ENCODE measurements around the gene FBP1. TPM values are rescaled to one million over a fixed set of nuclear protein-coding genes. Genes with fewer than 3 reads are reported as not detected.

The FBP1 gene
- total RNA-seq, 1 experiment from 2014 or later = 1.9 TPM

- Histone ChIP-seq H3K23me2 (ENCODE audit: insufficient read length, low read depth, low read length, poor library complexity, severe bottlenecking) (no peaks in the 10 kb centered on the region), H3K4me2 (ENCODE audit: insufficient read depth, insufficient read length, low read length) (no peak overlapping the region), H2BK15ac (ENCODE audit: low read depth, low read length) (no peak overlapping the region), H4K91ac (ENCODE audit: insufficient read length, low read depth, low read length) (no peak overlapping the region), H3K9me3 (ENCODE audit: control insufficient read depth, low read depth, low read length) (no peaks in the 10 kb centered on the region), H3K4ac (ENCODE audit: low read depth, low read length) (no peak overlapping the region), H3K27ac (ENCODE audit: insufficient read length, low read depth, low read length) (no peak overlapping the region), H4K8ac (replicated peaks; ENCODE audit: insufficient read length, low read depth, low read length) (no peak overlapping the region), H4K20me1 (ENCODE audit: control insufficient read depth, insufficient read depth, insufficient read length) (no peaks in the 10 kb centered on the region), H3K18ac (ENCODE audit: insufficient read length, low read depth, low read length) (no peak overlapping the region), H2BK120ac (ENCODE audit: low read depth, low read length, poor library complexity, severe bottlenecking) (peak overlapping the region; percentile 1), H2BK20ac (ENCODE audit: low read depth, low read length, poor library complexity, severe bottlenecking) (no peak overlapping the region), H2AFZ (ENCODE audit: low read length) (no peak overlapping the region), H3K14ac (ENCODE audit: insufficient read depth, low read length) (no peak overlapping the region), H2BK5ac (ENCODE audit: insufficient read length, low read length) (no peak overlapping the region), H3T11ph (ENCODE audit: low read length) (no peak overlapping the region), H3K79me2 (ENCODE audit: insufficient read depth, low read length) (no peaks in the 10 kb centered on the region), H4K5ac (ENCODE audit: insufficient read length, low read depth, low read length) (no peak overlapping the region), H2AK5ac (ENCODE audit: insufficient read length, low read length) (no peak overlapping the region), H3K4me1 (ENCODE audit: insufficient read depth, low read length) (no peaks in the 10 kb centered on the region; the same call in 1 of the 2 replicates), H2BK12ac (ENCODE audit: insufficient read length, low read depth, low read length) (no peak overlapping the region), H3K79me1 (ENCODE audit: insufficient read depth, low read depth, low read length, poor library complexity, severe bottlenecking) (no peaks in the 10 kb centered on the region), H3K9ac (ENCODE audit: extremely low read depth, insufficient read length, low read length) (no peak overlapping the region), H3K56ac (ENCODE audit: insufficient read length, low read depth, low read length) (no peak overlapping the region), H3K23ac (ENCODE audit: insufficient read length, low read depth, low read length) (no peak overlapping the region), H3K27me3 (ENCODE audit: insufficient read depth, low read length) (no peaks in the 10 kb centered on the region; the same call in 1 of the 2 replicates)
- no peak for DNase-seq
- H3K4me3 Mint-ChIP-seq = no peak overlapping the region
- TF ChIP-seq CTCF (conservative IDR thresholded peaks at IDR 0.05) = no peak
- WGBS (ENCODE audit: extremely low coverage, insufficient read length, low lambda C conversion rate) = no CpG with 5 or more reads among the region's 14 CpGs
- H3K27me3 Mint-ChIP-seq (ENCODE audit: low read depth) = peaks cover 3% of the 10 kb centered on the region
- peaks cover 4 to 6% of the 10 kb centered on the region in 2 experiments for H3K4me1 Mint-ChIP-seq
- no peaks in the 10 kb centered on the region for H3K36me3 Mint-ChIP-seq (ENCODE audit: insufficient read depth in 1 of 3, low read depth in 3 of 3)
- no peak overlapping the region for H3K27ac Mint-ChIP-seq
- peaks cover 0 to 3% of the 10 kb centered on the region in 2 experiments; a peak in 2 of 5 replicates for H3K9me3 Mint-ChIP-seq
Observed at GRCh38 chr9:94666364-94667099, 27.2 kb upstream of the FBP1 start.

All from H9 (cell line).